Activated T-helper 1 cell treated with Interleukin-2 at 50 U/mL for 16 hours (primary cell): ENCODE measurements around the gene GRIK2.

Source experiments
- DNase-seq: peaks from one replicate; pipeline ENCODE4 v3.0.0-alpha.2; 2020; ENCODE audit warnings: low read depth

Gene GRIK2

GRCh38 chr6:101539510-101540245, 146.2 kb downstream of the GRIK2 start:
- no peak for DNase-seq

GRCh38 chr6:101541894-101542293, 148.4 kb downstream of the GRIK2 start:
- no peak for DNase-seq

GRCh38 chr6:101543796-101544195, 150.3 kb downstream of the GRIK2 start:
- no peak for DNase-seq

- no peak for DNase-seq
These were observed 150.8 kb downstream of the GRIK2 start for GRCh38 chr6:101544286-101544685.

- no peak for DNase-seq
These were observed 151.7 kb downstream of the GRIK2 start for GRCh38 chr6:101545191-101545590.

GRCh38 chr6:101550451-101550850, 156.9 kb downstream of the GRIK2 start:
- no peak for DNase-seq

- no peak for DNase-seq
These were observed 160.7 kb downstream of the GRIK2 start for GRCh38 chr6:101554231-101554630.

GRCh38 chr6:101558712-101559111, 165.2 kb downstream of the GRIK2 start:
- DNase-seq = no peak

GRCh38 chr6:101572627-101573026, 179.1 kb downstream of the GRIK2 start:
- DNase-seq = no peak

GRCh38 chr6:101577091-101577490, 183.6 kb downstream of the GRIK2 start:
- DNase-seq = no peak

- no peak for DNase-seq
These were observed 184.8 kb downstream of the GRIK2 start for GRCh38 chr6:101578306-101578705.

GRCh38 chr6:101582792-101583191, 189.3 kb downstream of the GRIK2 start:
- DNase-seq = no peak

GRCh38 chr6:101585501-101585900, 192.0 kb downstream of the GRIK2 start:
- no peak for DNase-seq

- no peak for DNase-seq
These were observed 194.8 kb downstream of the GRIK2 start for GRCh38 chr6:101588343-101588742.

- no peak for DNase-seq
These were observed 201.8 kb downstream of the GRIK2 start for GRCh38 chr6:101595276-101595675.

GRCh38 chr6:101597693-101598092, 204.2 kb downstream of the GRIK2 start:
- no peak for DNase-seq

GRCh38 chr6:101605426-101605825, 211.9 kb downstream of the GRIK2 start:
- no peak for DNase-seq

- no peak for DNase-seq
These were observed 212.4 kb downstream of the GRIK2 start for GRCh38 chr6:101605874-101606273.

- no peak for DNase-seq
These were observed 213.7 kb downstream of the GRIK2 start for GRCh38 chr6:101607111-101607690.

- DNase-seq = no peak
These were observed 215.2 kb downstream of the GRIK2 start for GRCh38 chr6:101608703-101609102.

GRCh38 chr6:101613556-101613955, 220.0 kb downstream of the GRIK2 start:
- no peak for DNase-seq

GRCh38 chr6:101614774-101615173, 221.3 kb downstream of the GRIK2 start:
- DNase-seq = no peak

GRCh38 chr6:101626269-101626668, 232.8 kb downstream of the GRIK2 start:
- DNase-seq = no peak

GRCh38 chr6:101630941-101631340, 237.4 kb downstream of the GRIK2 start:
- no peak for DNase-seq
